B cell (primary cell): ENCODE measurements around the gene BNC2. TPM values are rescaled to one million over a fixed set of nuclear protein-coding genes. Genes with fewer than 3 reads are reported as not detected.

Experiments used
- ATAC-seq: fragments of 200-7000 bp; cut with Tn5 transposase; one replicate; pipeline ENCODE4 v1.10.0; 2021; ENCODE audit warnings: low read depth, mild to moderate bottlenecking, moderate number of reproducible peaks, moderate library complexity
- CTCF ChIA-PET: fragments of 350-600 bp; sonication (Branson Sonifier 250); formaldehyde crosslinking; loops from one replicate; lab custom pipeline; 2021; ENCODE audit warnings: antibody characterized with exemption, inconsistent platforms; lab: Charles Lee
- POLR2A ChIA-PET: fragments of 350-600 bp; sonication (Branson Sonifier 250); formaldehyde crosslinking; loops from one replicate; lab custom pipeline; 2021; ENCODE audit warnings: antibody characterized with exemption; lab: Charles Lee
- DNase-seq: peaks from one replicate; pipeline ENCODE4 v3.0.0; 2013
- H2AFZ ChIP-seq: 2 replicates; pipeline ENCODE4 v1.6.1; 2012; ENCODE audit warnings: mild to moderate bottlenecking, low read depth, low read length; ENCODE audit not compliant: insufficient read depth, poor library complexity, severe bottlenecking
- H3K27ac ChIP-seq, 2 donors: 1 replicate in 1 of 2; 2 replicates in 1 of 2; pipeline ENCODE4 v1.5.1; 2012 to 2013; ENCODE audit warnings: low read length in 2 of 2, mild to moderate bottlenecking in 2 of 2, moderate library complexity in 1 of 2
- H3K27me3 ChIP-seq, 4 experiments: fragments of 200-600 bp in 1 of 4; sonication (generic) in 1 of 4; replicated peaks in 1 of 4; 1 replicate in 2 of 4; 2 replicates in 2 of 4; pipeline versions ENCODE4 v1.6.1 to v1.7.0; 2013 to 2016; ENCODE audit warnings: low read length in 3 of 4, mild to moderate bottlenecking in 2 of 4, mixed read lengths in 1 of 4, moderate library complexity in 1 of 4; ENCODE audit not compliant: insufficient read depth in 4 of 4, control insufficient read depth in 3 of 4; ENCODE audit errors: control extremely low read depth in 1 of 4
- H3K36me3 ChIP-seq, 2 experiments: replicated peaks in 1 of 2; 1 replicate in 1 of 2; 2 replicates in 1 of 2; pipeline versions ENCODE4 v1.6.1 to v1.7.1; 2013; ENCODE audit warnings: low read length in 1 of 2; ENCODE audit not compliant: insufficient read depth in 2 of 2, control insufficient read depth in 1 of 2; ENCODE audit errors: control extremely low read depth in 1 of 2, extremely low read depth in 1 of 2
- H3K4me1 ChIP-seq, 2 donors: fragments of 200-600 bp in 1 of 2; sonication (generic) in 1 of 2; 1 replicate in 1 of 2; 2 replicates in 1 of 2; pipeline versions ENCODE4 v1.5.1 to v1.6.1; 2013 to 2017; ENCODE audit warnings: low read length in 2 of 2; ENCODE audit not compliant: control insufficient read depth in 2 of 2, insufficient read depth in 2 of 2
- H3K4me2 ChIP-seq: replicated peaks from 2 replicates; pipeline ENCODE3; 2012; ENCODE audit warnings: mild to moderate bottlenecking, low read depth, low read length; ENCODE audit not compliant: poor library complexity, severe bottlenecking
- H3K4me3 ChIP-seq, 5 experiments: fragments of 200-600 bp in 1 of 5; sonication (generic) in 1 of 5; 1 replicate in 3 of 5; 2 replicates in 2 of 5; pipeline versions ENCODE4 v1.5.1 to v1.7.0; 2011 to 2016; ENCODE audit warnings: low read length in 4 of 5, mild to moderate bottlenecking in 4 of 5, low read depth in 2 of 5, control low read depth in 1 of 5, moderate library complexity in 1 of 5; ENCODE audit not compliant: insufficient read depth in 1 of 5; ENCODE audit errors: control extremely low read depth in 1 of 5, extremely low read depth in 1 of 5
- H3K79me2 ChIP-seq: fragments of 200-600 bp; sonication (generic); one replicate; pipeline ENCODE4 v1.6.0; 2016; ENCODE audit warnings: low read length; ENCODE audit not compliant: control insufficient read depth, insufficient read depth
- H3K9ac ChIP-seq: fragments of 200-600 bp; sonication (generic); 2 replicates; pipeline ENCODE4 v1.6.1; 2017; ENCODE audit warnings: mild to moderate bottlenecking, low read length, moderate library complexity
- H3K9me3 ChIP-seq, 3 donors: one replicate each; pipeline versions ENCODE4 v1.6.1 to v1.7.1; 2013; ENCODE audit warnings: low read length in 2 of 3; ENCODE audit not compliant: control insufficient read depth in 2 of 3, insufficient read depth in 1 of 3; ENCODE audit errors: control extremely low read depth in 1 of 3
- H4K20me1 ChIP-seq: 2 replicates; pipeline ENCODE4 v1.6.0; 2012; ENCODE audit warnings: mild to moderate bottlenecking, low read length; ENCODE audit not compliant: insufficient read depth, control insufficient read depth, poor library complexity, severe bottlenecking
- H3K27ac Mint-ChIP-seq: one replicate; pipeline ENCODE4 v1.8.0; 2021; ENCODE audit warnings: mixed read lengths
- H3K27me3 Mint-ChIP-seq: one replicate; pipeline ENCODE4 v1.8.0; 2021; ENCODE audit warnings: mixed read lengths
- H3K4me1 Mint-ChIP-seq: one replicate; pipeline ENCODE4 v1.8.0; 2021; ENCODE audit warnings: mixed read lengths
- H3K4me3 Mint-ChIP-seq: one replicate; pipeline ENCODE4 v1.8.0; 2021; ENCODE audit warnings: mixed read lengths
- H3K9me3 Mint-ChIP-seq: one replicate; pipeline ENCODE4 v1.8.0; 2022; ENCODE audit warnings: mixed read lengths; ENCODE audit not compliant: insufficient read depth
- EZH2 ChIP-seq: IDR thresholded peaks from 2 replicates; pipeline ENCODE4 v1.6.1; 2012; ENCODE audit warnings: borderline replicate concordance, low read depth, mild to moderate bottlenecking, moderate library complexity, low read length; ENCODE audit not compliant: insufficient read depth, poor library complexity, severe bottlenecking
- WGBS: methylation state at CpG from one replicate; pipeline ENCODE4 v1.1.5; 2013; ENCODE audit warnings: missing lambda C conversion rate; ENCODE audit not compliant: insufficient coverage; 5-methylcytosine and 5-hydroxymethylcytosine counted together
- intact Hi-C: fragments of 100-400 bp; cut with micrococcal nuclease; formaldehyde crosslinking; loops from one replicate; pipeline ENCODE4 v1.10.0; 2022
- polyA plus RNA-seq: library from polyadenylated mRNA; depleted of rRNA; stranded (reverse); fragments of >200 nt; gene quantifications from 2 replicates; pipeline ENCODE4 v1.2.3, GENCODE V29; 2012
- total RNA-seq, 2 donors: library from RNA; stranded (reverse); fragments of 120-200 nt in 1 of 2; gene quantifications; 1 replicate in 1 of 2; 2 replicates in 1 of 2; pipeline versions ENCODE4 v1.2.3 to v1.2.4, GENCODE V29; 2013 to 2022
- TF ChIP-seq, protein P1 (sequence below): fragments of 200-600 bp; IDR thresholded peaks from one replicate; pipeline ENCODE4 v1.8.0; 2022; ENCODE audit warnings: antibody characterized with exemption, mild to moderate bottlenecking

Gene BNC2
- total and polyA plus RNA-seq, 2 donors (not counting 1 experiment from before 2014, with no cell fraction given) = 0.01 TPM; not detected in 1

DNA sequence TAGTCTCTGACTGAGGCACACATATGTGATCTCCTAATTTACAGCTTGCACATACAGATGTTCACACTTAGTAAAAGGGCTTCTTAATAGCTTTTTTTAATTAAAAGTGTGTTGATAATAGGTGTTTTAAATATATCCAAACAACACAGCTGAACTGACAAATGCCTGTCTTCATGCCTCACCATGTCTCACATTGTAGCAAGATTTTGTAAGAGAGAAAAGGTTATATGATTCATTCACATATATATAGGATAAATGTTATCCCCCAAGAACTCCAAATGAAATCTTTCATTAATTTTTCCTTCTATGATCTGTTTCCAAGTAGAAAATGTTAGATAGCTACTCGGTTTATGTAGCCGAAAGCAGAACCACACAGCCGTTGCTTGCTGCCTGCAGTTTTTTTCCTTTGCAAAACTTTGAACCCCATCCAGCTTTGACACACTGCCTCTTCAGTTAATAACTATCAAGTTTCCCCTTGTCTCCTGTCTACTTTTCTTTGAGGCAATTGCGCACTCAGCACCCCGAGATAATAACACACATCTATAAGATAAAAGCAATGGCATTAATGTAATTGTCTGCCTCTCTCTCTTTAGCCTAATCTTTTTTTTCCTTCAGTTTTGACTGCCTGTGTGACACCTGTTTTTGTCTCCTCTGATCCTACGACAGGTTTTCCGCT lies 299.2 kb downstream of the BNC2 start:
- H3K4me2 ChIP-seq = no peak overlapping the region
- no peak for ATAC-seq
- H3K27me3 ChIP-seq = no peaks in the 10 kb centered on the region
- H3K4me3 ChIP-seq = no peak overlapping the region
- Mint-ChIP-seq H3K27me3 (no peaks in the 10 kb centered on the region), H3K27ac (no peak overlapping the region), H3K4me3 (no peak overlapping the region), H3K4me1 (no peaks in the 10 kb centered on the region), H3K9me3 (peaks cover 2% of the 10 kb centered on the region)
- no peak overlapping the region for H3K27ac ChIP-seq
- CTCF ChIA-PET = no interaction called here
- WGBS = 85% methylated on average over 3 of the region's 7 CpGs
- intact Hi-C loops = no loop called here
- no peaks in the 10 kb centered on the region for H4K20me1 ChIP-seq
- POLR2A ChIA-PET = no interaction called here
- H3K4me1 ChIP-seq = no peaks in the 10 kb centered on the region
- H3K9ac ChIP-seq = no peak overlapping the region
- no peak for DNase-seq
- H2AFZ ChIP-seq = no peak overlapping the region
- TF ChIP-seq EZH2 = no peak
- TF ChIP-seq, protein P1, sequence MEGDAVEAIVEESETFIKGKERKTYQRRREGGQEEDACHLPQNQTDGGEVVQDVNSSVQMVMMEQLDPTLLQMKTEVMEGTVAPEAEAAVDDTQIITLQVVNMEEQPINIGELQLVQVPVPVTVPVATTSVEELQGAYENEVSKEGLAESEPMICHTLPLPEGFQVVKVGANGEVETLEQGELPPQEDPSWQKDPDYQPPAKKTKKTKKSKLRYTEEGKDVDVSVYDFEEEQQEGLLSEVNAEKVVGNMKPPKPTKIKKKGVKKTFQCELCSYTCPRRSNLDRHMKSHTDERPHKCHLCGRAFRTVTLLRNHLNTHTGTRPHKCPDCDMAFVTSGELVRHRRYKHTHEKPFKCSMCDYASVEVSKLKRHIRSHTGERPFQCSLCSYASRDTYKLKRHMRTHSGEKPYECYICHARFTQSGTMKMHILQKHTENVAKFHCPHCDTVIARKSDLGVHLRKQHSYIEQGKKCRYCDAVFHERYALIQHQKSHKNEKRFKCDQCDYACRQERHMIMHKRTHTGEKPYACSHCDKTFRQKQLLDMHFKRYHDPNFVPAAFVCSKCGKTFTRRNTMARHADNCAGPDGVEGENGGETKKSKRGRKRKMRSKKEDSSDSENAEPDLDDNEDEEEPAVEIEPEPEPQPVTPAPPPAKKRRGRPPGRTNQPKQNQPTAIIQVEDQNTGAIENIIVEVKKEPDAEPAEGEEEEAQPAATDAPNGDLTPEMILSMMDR = no peak
- H3K36me3 ChIP-seq = no peaks in the 10 kb centered on the region
- no peaks in the 10 kb centered on the region for H3K9me3 ChIP-seq
- H3K79me2 ChIP-seq = no peaks in the 10 kb centered on the region

DNA sequence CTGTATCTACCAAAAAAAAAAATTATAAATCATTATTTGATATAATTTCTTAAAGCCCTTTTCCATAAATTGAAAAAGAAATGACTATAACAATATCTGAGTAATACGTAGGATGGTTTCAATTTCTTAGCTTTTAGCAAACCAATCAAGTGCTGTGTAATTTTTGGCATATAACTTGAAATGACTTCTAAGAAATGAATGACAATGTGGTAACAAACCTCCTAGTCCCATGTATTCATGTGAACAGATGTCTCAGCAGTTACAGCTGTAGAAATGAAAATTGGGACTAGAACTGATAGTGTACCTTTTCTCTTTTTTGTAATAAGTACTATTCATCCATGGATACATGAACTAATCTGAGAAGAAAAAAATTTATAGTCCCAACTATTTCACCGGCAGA lies 307.0 kb downstream of the BNC2 start:
- Histone ChIP-seq H3K4me3 (no peak overlapping the region), H2AFZ (no peak overlapping the region), H3K79me2 (no peaks in the 10 kb centered on the region), H4K20me1 (no peaks in the 10 kb centered on the region), H3K4me2 (no peak overlapping the region), H3K27me3 (no peaks in the 10 kb centered on the region), H3K9ac (no peak overlapping the region), H3K9me3 (peaks cover 0 to 5% (median 0%) of the 10 kb centered on the region in 3 donors), H3K4me1 (no peaks in the 10 kb centered on the region), H3K36me3 (no peaks in the 10 kb centered on the region), H3K27ac (no peak overlapping the region)
- DNase-seq (no peak), ATAC-seq (no peak)
- Mint-ChIP-seq H3K4me1 (no peaks in the 10 kb centered on the region), H3K9me3 (no peaks in the 10 kb centered on the region), H3K27me3 (no peaks in the 10 kb centered on the region), H3K27ac (no peak overlapping the region), H3K4me3 (no peak overlapping the region)
- no peak for TF ChIP-seq EZH2
- TF ChIP-seq, protein P1 = no peak
- no CpG with 5 or more reads among the region's 2 CpGs for whole genome bisulfite sequencing
- POLR2A ChIA-PET = no interaction called here
- intact Hi-C loops = no loop called here
- CTCF ChIA-PET = no interaction called here
